NCI-H1417 (cell line): ENCODE measurements around the gene TLCD4.
"Not testable (repeated sequence)": the region's sequence is repeated elsewhere in the genome, so short reads cannot be mapped to it uniquely, and the experiment has no call there.

ENCODE experiments used
- DNase-seq, 3 experiments: peaks; one replicate each; lab custom pipeline; 2025; lab: John Stamatoyannopoulos, UW

Gene TLCD4

DNA sequence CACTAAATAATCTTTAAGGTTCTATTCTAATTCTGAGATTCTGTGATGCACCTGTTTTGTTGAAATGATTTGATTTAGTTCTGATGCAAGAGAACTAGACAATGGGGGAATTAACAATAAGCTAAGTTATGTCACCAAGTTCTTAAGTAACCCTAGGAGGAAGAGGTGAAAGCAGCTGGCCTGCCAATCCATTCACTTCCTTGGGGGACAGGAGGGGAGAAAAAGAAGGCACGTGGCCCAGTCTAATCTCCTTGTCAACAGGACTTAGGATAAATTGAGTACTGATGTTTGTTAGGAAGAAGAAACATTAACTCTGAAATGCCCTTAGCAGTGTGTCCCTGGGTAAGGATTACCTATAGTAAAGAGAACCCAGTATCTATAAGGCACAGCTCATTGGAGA is 36.9 kb downstream of the TLCD4 start:
- no peak for DNase-seq

DNA sequence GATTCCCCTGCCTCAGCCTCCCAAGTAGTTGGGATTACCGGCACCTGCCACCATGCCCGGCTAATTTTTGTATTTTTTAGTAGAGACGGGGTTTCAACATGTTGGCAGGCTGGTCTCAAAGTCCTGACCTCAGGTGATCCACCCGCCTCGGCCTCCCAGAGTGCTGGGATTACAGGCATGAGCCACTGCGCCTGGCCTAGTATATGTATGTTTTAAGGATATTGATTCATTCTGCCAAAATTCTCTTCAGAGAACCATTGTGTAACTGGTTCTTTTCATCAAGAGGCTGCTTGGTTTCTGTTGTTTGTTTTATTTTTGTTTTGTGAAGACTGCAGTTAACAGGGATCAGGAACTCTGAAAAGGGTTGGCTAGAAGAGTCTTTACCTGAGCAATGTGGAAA is 48.4 kb downstream of the TLCD4 start:
- not testable (repeated sequence) for DNase-seq
